Measurements from ENCODE around the gene MSH4.

DNA sequence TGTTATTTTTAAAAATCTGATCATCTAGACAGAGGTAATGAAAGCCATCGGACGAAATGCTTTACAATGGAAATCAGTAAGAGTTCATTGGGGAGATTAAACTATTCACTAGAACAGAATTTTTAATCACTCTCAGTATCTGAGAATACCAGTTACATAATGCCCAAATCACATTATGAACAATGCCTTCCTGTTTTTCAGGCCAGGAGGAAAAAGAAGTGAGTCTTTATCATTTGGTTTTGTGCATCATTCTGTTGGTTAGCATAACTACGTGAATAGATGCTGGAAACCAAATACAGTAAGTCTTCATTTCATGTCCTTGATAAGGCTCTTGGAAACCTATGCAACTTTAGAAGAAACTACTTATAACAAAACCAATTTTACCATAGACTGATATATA is 153.5 kb downstream of the MSH4 start:
- TF ChIP-seq, protein P1, sequence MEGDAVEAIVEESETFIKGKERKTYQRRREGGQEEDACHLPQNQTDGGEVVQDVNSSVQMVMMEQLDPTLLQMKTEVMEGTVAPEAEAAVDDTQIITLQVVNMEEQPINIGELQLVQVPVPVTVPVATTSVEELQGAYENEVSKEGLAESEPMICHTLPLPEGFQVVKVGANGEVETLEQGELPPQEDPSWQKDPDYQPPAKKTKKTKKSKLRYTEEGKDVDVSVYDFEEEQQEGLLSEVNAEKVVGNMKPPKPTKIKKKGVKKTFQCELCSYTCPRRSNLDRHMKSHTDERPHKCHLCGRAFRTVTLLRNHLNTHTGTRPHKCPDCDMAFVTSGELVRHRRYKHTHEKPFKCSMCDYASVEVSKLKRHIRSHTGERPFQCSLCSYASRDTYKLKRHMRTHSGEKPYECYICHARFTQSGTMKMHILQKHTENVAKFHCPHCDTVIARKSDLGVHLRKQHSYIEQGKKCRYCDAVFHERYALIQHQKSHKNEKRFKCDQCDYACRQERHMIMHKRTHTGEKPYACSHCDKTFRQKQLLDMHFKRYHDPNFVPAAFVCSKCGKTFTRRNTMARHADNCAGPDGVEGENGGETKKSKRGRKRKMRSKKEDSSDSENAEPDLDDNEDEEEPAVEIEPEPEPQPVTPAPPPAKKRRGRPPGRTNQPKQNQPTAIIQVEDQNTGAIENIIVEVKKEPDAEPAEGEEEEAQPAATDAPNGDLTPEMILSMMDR (IDR thresholded peaks at IDR 0.05): no peak
- TF ChIP-seq SMC3 (IDR thresholded peaks at IDR 0.05) (no peak), EHMT2 (IDR thresholded peaks at IDR 0.05; ENCODE audit: low read depth) (no peak), CEBPB (IDR thresholded peaks at IDR 0.05) (no peak), ESRRA (IDR thresholded peaks at IDR 0.05; ENCODE audit: borderline replicate concordance, low read length) (no peak), RFX5 (IDR thresholded peaks at IDR 0.05) (no peak)
- TF ChIP-seq, protein P2, sequence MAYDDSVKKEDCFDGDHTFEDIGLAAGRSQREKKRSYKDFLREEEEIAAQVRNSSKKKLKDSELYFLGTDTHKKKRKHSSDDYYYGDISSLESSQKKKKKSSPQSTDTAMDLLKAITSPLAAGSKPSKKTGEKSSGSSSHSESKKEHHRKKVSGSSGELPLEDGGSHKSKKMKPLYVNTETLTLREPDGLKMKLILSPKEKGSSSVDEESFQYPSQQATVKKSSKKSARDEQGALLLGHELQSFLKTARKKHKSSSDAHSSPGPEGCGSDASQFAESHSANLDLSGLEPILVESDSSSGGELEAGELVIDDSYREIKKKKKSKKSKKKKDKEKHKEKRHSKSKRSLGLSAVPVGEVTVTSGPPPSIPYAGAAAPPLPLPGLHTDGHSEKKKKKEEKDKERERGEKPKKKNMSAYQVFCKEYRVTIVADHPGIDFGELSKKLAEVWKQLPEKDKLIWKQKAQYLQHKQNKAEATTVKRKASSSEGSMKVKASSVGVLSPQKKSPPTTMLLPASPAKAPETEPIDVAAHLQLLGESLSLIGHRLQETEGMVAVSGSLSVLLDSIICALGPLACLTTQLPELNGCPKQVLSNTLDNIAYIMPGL (CRISPR knock-in tag; IDR thresholded peaks at IDR 0.05; ENCODE audit: borderline replicate concordance): no peak

All from A549 (cell line).